ENCODE results near the gene FBLN7.

The FBLN7 gene

GRCh38 chr2:112162956-112163355 lies 24.8 kb downstream of the FBLN7 start:
- TF ChIP-seq TEAD4 (IDR thresholded peaks at IDR 0.05), result no peak
- no peak for TF ChIP-seq YY1 (IDR thresholded peaks at IDR 0.05; ENCODE audit: low read depth)
- no peak for TF ChIP-seq RAD21 (IDR thresholded peaks at IDR 0.05; ENCODE audit: low read depth)
- no peak for TF ChIP-seq NFIC (IDR thresholded peaks at IDR 0.05)
- TF ChIP-seq MAX (IDR thresholded peaks at IDR 0.05), result no peak
- TF ChIP-seq EP300 (IDR thresholded peaks at IDR 0.05; ENCODE audit: borderline replicate concordance), result no peak
- no peak for TF ChIP-seq ZBTB7A (IDR thresholded peaks at IDR 0.05; ENCODE audit: low read depth)
- no peak for TF ChIP-seq CREB1 (IDR thresholded peaks at IDR 0.05; ENCODE audit: low read depth)
- TF ChIP-seq TCF12 (IDR thresholded peaks at IDR 0.05; ENCODE audit: low read depth), result no peak
- no peak for TF ChIP-seq USF1 (IDR thresholded peaks at IDR 0.05)
- TF ChIP-seq EGR1 (IDR thresholded peaks at IDR 0.05), result no peak

- TF ChIP-seq FOXM1 (IDR thresholded peaks at IDR 0.05; ENCODE audit: borderline replicate concordance, low read depth) (no peak), YY1 (IDR thresholded peaks at IDR 0.05; ENCODE audit: low read depth) (no peak), REST (IDR thresholded peaks at IDR 0.05; ENCODE audit: low read depth) (no peak), EP300 (IDR thresholded peaks at IDR 0.05; ENCODE audit: borderline replicate concordance) (no peak), TEAD4 (IDR thresholded peaks at IDR 0.05) (no peak), EGR1 (IDR thresholded peaks at IDR 0.05) (no peak), MAX (IDR thresholded peaks at IDR 0.05) (no peak), NFIC (IDR thresholded peaks at IDR 0.05) (no peak), CEBPB (IDR thresholded peaks at IDR 0.05) (no peak), TAF1 (IDR thresholded peaks at IDR 0.05; ENCODE audit: low read depth) (no peak), RAD21 (IDR thresholded peaks at IDR 0.05; ENCODE audit: low read depth) (no peak), USF1 (IDR thresholded peaks at IDR 0.05) (no peak), TCF12 (IDR thresholded peaks at IDR 0.05; ENCODE audit: low read depth) (no peak), ZBTB7A (IDR thresholded peaks at IDR 0.05; ENCODE audit: low read depth) (no peak), CREB1 (IDR thresholded peaks at IDR 0.05; ENCODE audit: low read depth) (no peak)
These were observed 25.4 kb downstream of the FBLN7 start for GRCh38 chr2:112163541-112163981.

- no peak for TF ChIP-seq FOXM1 (IDR thresholded peaks at IDR 0.05; ENCODE audit: borderline replicate concordance, low read depth)
- TF ChIP-seq EP300 (IDR thresholded peaks at IDR 0.05; ENCODE audit: borderline replicate concordance), result no peak
- no peak for TF ChIP-seq TAF1 (IDR thresholded peaks at IDR 0.05; ENCODE audit: low read depth)
- no peak for TF ChIP-seq TEAD4 (IDR thresholded peaks at IDR 0.05)
- no peak for TF ChIP-seq REST (IDR thresholded peaks at IDR 0.05; ENCODE audit: low read depth)
- TF ChIP-seq TCF12 (IDR thresholded peaks at IDR 0.05; ENCODE audit: low read depth), result no peak
- no peak for TF ChIP-seq ZBTB7A (IDR thresholded peaks at IDR 0.05; ENCODE audit: low read depth)
- no peak for TF ChIP-seq YY1 (IDR thresholded peaks at IDR 0.05; ENCODE audit: low read depth)
- TF ChIP-seq NFIC (IDR thresholded peaks at IDR 0.05), result no peak
- TF ChIP-seq CEBPB (IDR thresholded peaks at IDR 0.05), result no peak
- no peak for TF ChIP-seq USF1 (IDR thresholded peaks at IDR 0.05)
- TF ChIP-seq MAX (IDR thresholded peaks at IDR 0.05), result no peak
- TF ChIP-seq CREB1 (IDR thresholded peaks at IDR 0.05; ENCODE audit: low read depth), result no peak
- TF ChIP-seq RAD21 (IDR thresholded peaks at IDR 0.05; ENCODE audit: low read depth), result no peak
- TF ChIP-seq EGR1 (IDR thresholded peaks at IDR 0.05), result no peak
These were observed 26.7 kb downstream of the FBLN7 start for GRCh38 chr2:112164876-112165275.

- TF ChIP-seq EP300 (IDR thresholded peaks at IDR 0.05; ENCODE audit: borderline replicate concordance) (no peak), REST (IDR thresholded peaks at IDR 0.05; ENCODE audit: low read depth) (no peak), CREB1 (IDR thresholded peaks at IDR 0.05; ENCODE audit: low read depth) (no peak), TEAD4 (IDR thresholded peaks at IDR 0.05) (no peak), TAF1 (IDR thresholded peaks at IDR 0.05; ENCODE audit: low read depth) (no peak), YY1 (IDR thresholded peaks at IDR 0.05; ENCODE audit: low read depth) (no peak), USF1 (IDR thresholded peaks at IDR 0.05) (no peak), CEBPB (IDR thresholded peaks at IDR 0.05) (no peak)
These were observed 27.1 kb downstream of the FBLN7 start for GRCh38 chr2:112165296-112165695.

Measured in Ishikawa (cell line).